Measurements from ENCODE around the gene TRABD2B.

DNA sequence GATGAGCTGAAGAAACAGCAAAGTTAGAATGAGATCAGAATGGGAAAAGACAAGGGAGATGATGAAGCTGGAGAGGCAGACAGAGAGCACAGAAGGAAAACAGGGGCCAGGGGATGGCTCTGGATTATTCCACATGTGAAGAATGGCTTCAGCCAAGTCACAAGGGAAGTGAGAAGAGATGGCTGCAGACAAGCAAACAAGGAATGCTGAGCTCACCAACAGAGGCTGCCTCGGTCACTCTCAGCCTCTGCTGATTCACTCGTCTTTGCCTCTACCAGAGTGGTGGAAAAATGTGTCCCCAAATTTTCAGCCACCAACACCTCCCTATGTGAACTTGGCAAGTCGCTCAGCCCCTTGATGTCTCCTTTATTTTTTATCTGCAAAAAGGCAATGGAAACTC is 46.7 kb downstream of the TRABD2B start:
- no peak for TF ChIP-seq CTCF (conservative IDR thresholded peaks at IDR 0.05 in 1 of 2, IDR thresholded peaks at IDR 0.05 in 1 of 2; ENCODE audit: low read depth in 1 of 2, low read length in 2 of 2)
- TF ChIP-seq EZH2 (IDR thresholded peaks at IDR 0.05; ENCODE audit: low read length, missing control alignments): no peak
